GM18499 (cell line): Measurements from ENCODE around the gene CERS6.
"Not testable (repeated sequence)": the region's sequence is repeated elsewhere in the genome, so short reads cannot be mapped to it uniquely, and the experiment has no call there.

ENCODE experiments used
- ATAC-seq: cut with Tn5 transposase; IDR thresholded peaks from one replicate; pipeline ENCODE4 v1.9.1; 2021; ENCODE audit warnings: moderate number of reproducible peaks; ENCODE audit not compliant: insufficient read depth, unreplicated experiment

Gene CERS6

DNA sequence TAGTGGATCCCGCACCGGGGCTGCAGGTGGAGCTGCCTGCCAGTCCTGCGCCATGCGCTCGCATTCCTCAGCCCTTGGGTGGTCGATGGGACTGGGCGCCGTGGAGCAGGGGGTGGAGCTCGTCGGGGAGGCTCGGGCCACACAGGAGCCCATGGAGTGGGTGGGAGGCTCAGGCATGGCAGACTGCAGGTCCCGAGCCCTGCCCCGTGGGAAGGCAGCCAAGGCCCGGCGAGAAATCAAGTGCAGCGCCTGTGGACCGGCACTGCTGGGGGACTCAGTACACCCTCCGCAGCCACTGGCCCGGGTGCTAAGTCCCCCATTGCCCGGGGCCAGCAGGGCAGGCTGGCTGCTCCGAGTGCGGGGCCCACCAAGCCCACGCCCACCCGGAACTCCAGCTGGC is 201.3 kb downstream of the CERS6 start:
- ATAC-seq = not testable (repeated sequence)

GRCh38 chr2:168658706-168659105 is 202.6 kb downstream of the CERS6 start:
- ATAC-seq = no peak

GRCh38 chr2:168660870-168661862 is 205.1 kb downstream of the CERS6 start:
- ATAC-seq = no peak

DNA sequence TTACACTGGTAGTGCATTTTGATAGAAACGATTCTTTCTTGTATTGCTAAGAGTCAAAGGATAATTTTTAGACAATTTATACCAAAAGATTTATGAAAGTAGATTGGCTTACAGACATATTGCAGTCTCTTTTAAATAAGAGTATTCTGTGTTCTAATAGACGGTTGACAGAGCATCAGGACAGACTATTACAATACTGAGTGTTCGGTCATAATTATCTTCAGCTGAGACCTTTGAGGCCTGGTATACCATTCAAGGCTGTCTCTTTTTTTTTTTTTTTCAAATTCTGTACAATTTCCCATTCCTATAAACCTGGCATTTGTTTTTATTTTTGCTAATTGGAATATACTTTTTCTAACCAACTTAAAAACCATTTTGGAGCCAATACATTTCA is 205.8 kb downstream of the CERS6 start:
- no peak for ATAC-seq

GRCh38 chr2:168662651-168663208 is 206.7 kb downstream of the CERS6 start:
- no peak for ATAC-seq

- no peak for ATAC-seq
Observed at GRCh38 chr2:168663993-168664392, 207.9 kb downstream of the CERS6 start.

DNA sequence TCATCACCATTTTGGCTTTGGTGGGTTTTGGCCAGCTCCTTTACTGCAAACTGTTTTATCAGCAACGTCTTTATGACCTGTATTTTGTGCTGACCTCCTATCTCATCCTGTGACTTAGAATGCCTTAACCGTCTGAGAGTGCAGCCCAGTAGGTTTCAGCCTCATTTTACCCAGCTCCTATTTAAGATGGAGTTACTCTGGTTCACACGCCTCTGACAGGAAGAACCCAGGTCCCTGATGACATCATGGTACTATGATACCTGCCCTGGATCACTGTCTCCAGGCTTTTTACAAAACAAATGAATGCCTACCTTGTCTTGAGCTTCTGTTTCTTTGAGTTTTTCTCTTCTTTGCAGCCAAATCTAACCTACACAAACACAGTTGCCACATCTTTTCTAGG is 208.6 kb downstream of the CERS6 start:
- ATAC-seq = not testable (repeated sequence)

- no peak for ATAC-seq
Observed at GRCh38 chr2:168666339-168666738, 210.3 kb downstream of the CERS6 start.

DNA sequence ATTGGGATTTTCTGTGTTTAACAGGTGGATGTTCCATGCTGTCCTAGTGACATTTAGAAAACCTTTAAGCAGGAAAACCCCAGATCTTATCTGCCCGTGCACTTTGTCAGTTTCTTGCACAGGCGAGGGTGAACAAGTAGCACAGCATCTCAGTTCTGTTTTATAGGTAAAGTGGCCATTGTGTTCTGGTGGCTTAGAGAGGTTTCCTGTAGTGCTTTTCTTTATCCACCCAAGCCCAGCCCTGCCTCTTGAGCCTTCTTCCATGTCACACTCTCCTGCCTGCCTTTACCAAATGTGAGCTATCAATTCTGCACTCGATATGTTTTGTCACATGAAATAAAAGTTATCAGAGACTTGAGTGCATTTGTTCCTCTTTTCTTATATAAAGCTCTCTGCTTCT is 211.1 kb downstream of the CERS6 start:
- no peak for ATAC-seq

- ATAC-seq = no peak
Observed at GRCh38 chr2:168669151-168669550, 213.1 kb downstream of the CERS6 start.

DNA sequence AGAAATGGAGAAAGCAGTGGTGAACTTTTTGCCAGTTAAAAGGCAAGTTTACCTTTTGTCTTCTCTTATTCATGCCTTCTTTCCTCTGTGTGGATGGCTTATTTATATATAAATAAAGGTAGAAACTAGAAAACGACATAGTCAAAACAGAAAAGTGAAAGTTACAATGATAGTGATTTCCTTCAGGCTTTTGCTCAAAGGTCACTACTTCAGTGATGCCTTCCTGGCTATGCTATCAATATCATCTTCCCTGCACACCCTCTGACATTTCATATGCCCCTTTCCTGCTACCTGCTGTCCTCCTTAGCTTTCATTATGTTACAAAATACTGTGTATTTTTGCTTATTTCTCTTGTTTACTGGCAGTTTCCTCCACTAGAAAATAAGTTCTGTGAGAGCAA is 214.4 kb downstream of the CERS6 start:
- no peak for ATAC-seq

DNA sequence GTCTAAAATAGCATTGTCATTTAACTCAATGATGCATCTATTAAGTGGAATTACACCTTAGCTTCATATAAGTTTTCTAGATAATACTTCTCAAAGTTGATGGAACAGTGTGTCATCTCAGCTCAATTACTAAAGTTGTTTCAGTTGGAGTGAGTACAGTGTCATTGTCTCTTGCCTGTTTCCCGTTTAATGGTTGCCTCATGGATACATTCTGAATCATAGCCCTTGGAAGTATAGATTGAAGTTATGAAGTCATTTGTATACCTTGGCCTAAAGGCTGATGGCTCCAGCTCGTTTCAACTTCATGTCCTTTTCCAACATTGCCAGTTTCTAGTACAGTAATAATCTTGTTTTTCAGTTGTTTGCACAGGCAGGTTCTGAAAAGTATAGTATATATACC is 215.9 kb downstream of the CERS6 start:
- no peak for ATAC-seq

- ATAC-seq = no peak
Observed at GRCh38 chr2:168673265-168674189, 217.5 kb downstream of the CERS6 start.

- no peak for ATAC-seq
Observed at GRCh38 chr2:168678153-168678853, 222.2 kb downstream of the CERS6 start.

GRCh38 chr2:168679081-168679480 is 223.0 kb downstream of the CERS6 start:
- no peak for ATAC-seq

DNA sequence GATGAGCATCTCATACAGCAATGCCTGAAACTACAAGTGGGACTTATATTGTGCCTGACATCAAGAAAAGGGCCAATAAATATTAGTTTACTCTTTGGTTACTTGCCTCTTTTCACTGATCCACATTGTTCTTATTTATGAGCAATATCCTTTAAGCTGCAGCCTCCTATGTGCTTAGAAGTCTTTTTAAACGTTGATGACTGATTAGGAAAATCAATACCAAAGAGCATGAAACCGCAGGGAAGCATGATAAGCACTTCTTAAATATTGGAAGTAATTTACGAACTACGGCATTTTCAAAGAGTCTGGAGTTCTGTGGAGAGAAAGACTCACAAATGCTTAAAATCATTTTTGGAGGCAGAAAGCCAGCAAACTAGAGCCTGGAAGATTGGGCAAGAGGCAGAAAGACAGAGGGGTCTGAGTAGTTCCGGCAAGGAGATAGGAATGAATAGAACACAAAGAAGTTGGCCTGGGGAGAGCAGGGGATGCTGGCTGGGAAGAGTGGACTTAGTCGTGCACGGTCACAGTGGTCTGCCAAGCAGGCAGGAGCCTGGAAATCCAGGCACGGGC is 223.8 kb downstream of the CERS6 start:
- ATAC-seq = no peak

- ATAC-seq = no peak
Observed at GRCh38 chr2:168683996-168684395, 227.9 kb downstream of the CERS6 start.

DNA sequence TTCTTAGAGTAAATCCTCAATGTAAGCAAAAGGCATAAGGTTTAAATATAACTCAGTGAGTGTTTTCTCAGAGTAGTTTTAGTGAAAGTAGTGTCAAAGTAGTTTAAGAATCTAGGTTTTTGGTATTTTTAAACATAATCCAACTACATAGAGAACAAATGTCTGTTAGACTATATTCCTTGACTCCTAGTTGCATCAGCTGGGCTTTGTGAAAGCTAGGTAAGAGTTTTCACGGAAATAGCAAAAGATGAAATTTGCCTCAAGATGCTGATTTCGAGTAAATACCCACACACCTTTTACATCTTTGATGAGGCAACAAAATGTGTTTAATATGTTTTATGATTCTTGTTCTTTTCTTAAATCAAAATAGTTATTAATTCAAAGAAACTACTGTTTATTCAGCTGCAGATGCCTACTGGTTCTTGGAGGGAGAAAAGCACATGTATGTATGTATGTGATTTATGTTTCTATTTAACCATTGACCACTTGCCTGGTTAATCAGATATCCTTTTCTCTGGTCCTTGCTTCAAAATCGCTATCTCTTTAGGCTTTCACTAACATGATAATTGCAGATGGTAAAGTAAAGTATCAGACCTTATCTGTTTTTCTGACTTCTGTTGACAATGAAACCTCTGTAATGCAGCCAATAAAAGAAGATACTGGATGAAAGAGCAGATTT is 229.0 kb downstream of the CERS6 start:
- ATAC-seq = no peak
